OCI-LY1 (cell line): ENCODE measurements around the gene RAD21L1.

Source experiments
- H2AFZ ChIP-seq: fragments of 200-600 bp; sonication (generic), shearing (Covaris generic); 2 replicates; pipeline ENCODE4 v1.6.0; 2014; ENCODE audit warnings: antibody characterized with exemption, mild to moderate bottlenecking, low read length
- H3F3A ChIP-seq: fragments of 200-600 bp; sonication (generic), shearing (Covaris generic); 2 replicates; pipeline ENCODE4 v1.6.0; 2014; ENCODE audit warnings: mild to moderate bottlenecking, antibody characterized with exemption, low read length, moderate library complexity; ENCODE audit not compliant: insufficient read depth
- H3K27ac ChIP-seq: fragments of 200-600 bp; sonication (generic); 2 replicates; pipeline ENCODE4 v1.5.1; 2014; ENCODE audit warnings: low read length, mixed run types, mild to moderate bottlenecking, low read depth; ENCODE audit not compliant: poor library complexity, severe bottlenecking
- H3K27me3 ChIP-seq: fragments of 200-600 bp; sonication (generic); 2 replicates; pipeline ENCODE4 v1.6.0; 2014; ENCODE audit warnings: antibody characterized with exemption, mild to moderate bottlenecking, low read length, moderate library complexity; ENCODE audit not compliant: insufficient read depth
- H3K36me3 ChIP-seq: fragments of 200-600 bp; sonication (generic); 2 replicates; pipeline ENCODE4 v1.6.1; 2014; ENCODE audit warnings: mild to moderate bottlenecking, antibody characterized with exemption, low read length, moderate library complexity, mixed read lengths; ENCODE audit not compliant: insufficient read depth
- H3K4me1 ChIP-seq: fragments of 200-600 bp; sonication (generic); 2 replicates; pipeline ENCODE4 v1.5.1; 2014; ENCODE audit warnings: mild to moderate bottlenecking, low read length, moderate library complexity; ENCODE audit not compliant: insufficient read depth, severe bottlenecking
- H3K4me2 ChIP-seq: fragments of 200-600 bp; sonication (generic), shearing (Covaris generic); 2 replicates; pipeline ENCODE4 v1.6.1; 2014; ENCODE audit warnings: low read length
- H3K4me3 ChIP-seq: fragments of 200-600 bp; sonication (generic); 2 replicates; pipeline ENCODE4 v1.5.1; 2014; ENCODE audit warnings: low read length, low read depth, mild to moderate bottlenecking, mixed read lengths; ENCODE audit not compliant: poor library complexity, severe bottlenecking
- H3K79me2 ChIP-seq: fragments of 200-600 bp; shearing (Covaris generic); 2 replicates; pipeline ENCODE4 v1.6.1; 2016; ENCODE audit warnings: mixed run types, low read length, mixed read lengths; ENCODE audit not compliant: insufficient read depth
- H3K9ac ChIP-seq: fragments of 200-600 bp; sonication (generic), shearing (Covaris generic); 2 replicates; pipeline ENCODE4 v1.6.1; 2014; ENCODE audit warnings: mild to moderate bottlenecking, low read length, mixed read lengths
- H3K9me2 ChIP-seq: fragments of 200-600 bp; sonication (generic), shearing (Covaris generic); 2 replicates; pipeline ENCODE4 v1.6.1; 2014; ENCODE audit warnings: low read depth, mild to moderate bottlenecking, low read length, mixed read lengths
- H3K9me3 ChIP-seq: fragments of 200-600 bp; shearing (Covaris generic); 2 replicates; pipeline ENCODE4 v1.6.1; 2014; ENCODE audit warnings: low read length, mixed read lengths
- H4K20me1 ChIP-seq: fragments of 200-600 bp; sonication (generic), shearing (Covaris generic); 2 replicates; pipeline ENCODE4 v1.6.0; 2016; ENCODE audit warnings: mild to moderate bottlenecking, low read length; ENCODE audit not compliant: insufficient read depth
- EZH2 ChIP-seq: fragments of 200-600 bp; sonication (generic), shearing (Covaris generic); IDR thresholded peaks from 2 replicates; pipeline ENCODE4 v1.8.0; 2017; ENCODE audit warnings: borderline replicate concordance, mixed run types, mild to moderate bottlenecking, antibody characterized with exemption, low read length, moderate library complexity, mixed read lengths
- TF ChIP-seq, protein P1 (sequence below): fragments of 200-600 bp; sonication (generic), shearing (Covaris generic); IDR thresholded peaks from 2 replicates; pipeline ENCODE4 v1.5.1; 2017; ENCODE audit warnings: mild to moderate bottlenecking, antibody characterized with exemption, low read length, moderate library complexity, mixed read lengths

Gene RAD21L1

DNA sequence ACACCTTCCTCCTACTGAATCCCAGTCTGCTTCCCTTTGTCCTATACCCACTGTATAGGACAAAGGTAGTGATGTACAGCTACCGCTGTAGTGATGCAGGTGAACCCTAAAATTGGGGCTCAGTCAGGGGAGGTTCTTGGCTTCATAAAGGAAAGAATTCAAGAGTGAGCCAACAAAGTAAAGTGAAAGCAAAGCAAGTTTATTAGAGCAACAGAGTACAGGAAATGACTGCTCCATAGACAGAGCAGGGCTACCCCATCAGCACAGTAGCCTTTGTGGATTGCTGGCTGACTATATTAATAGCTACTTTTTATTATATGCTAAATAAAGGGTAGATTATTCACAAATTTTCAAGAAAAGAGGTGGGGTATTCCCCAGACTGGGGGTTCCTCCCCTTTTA lies 25.9 kb upstream of the RAD21L1 start:
- Histone ChIP-seq H3K4me3 (no peak overlapping the region), H3K9me3 (peaks cover 4% of the 10 kb centered on the region; the same call in 1 of the 2 replicates), H3K4me1 (no peaks in the 10 kb centered on the region), H3K36me3 (no peaks in the 10 kb centered on the region), H3K9me2 (no peaks in the 10 kb centered on the region), H3K27me3 (peaks cover 5% of the 10 kb centered on the region; the same call in 1 of the 2 replicates), H3K79me2 (no peaks in the 10 kb centered on the region), H3K27ac (no peak overlapping the region), H3K4me2 (no peak overlapping the region), H2AFZ (no peak overlapping the region), H3F3A (no peaks in the 10 kb centered on the region), H3K9ac (no peak overlapping the region), H4K20me1 (no peaks in the 10 kb centered on the region)
- TF ChIP-seq, protein P1, sequence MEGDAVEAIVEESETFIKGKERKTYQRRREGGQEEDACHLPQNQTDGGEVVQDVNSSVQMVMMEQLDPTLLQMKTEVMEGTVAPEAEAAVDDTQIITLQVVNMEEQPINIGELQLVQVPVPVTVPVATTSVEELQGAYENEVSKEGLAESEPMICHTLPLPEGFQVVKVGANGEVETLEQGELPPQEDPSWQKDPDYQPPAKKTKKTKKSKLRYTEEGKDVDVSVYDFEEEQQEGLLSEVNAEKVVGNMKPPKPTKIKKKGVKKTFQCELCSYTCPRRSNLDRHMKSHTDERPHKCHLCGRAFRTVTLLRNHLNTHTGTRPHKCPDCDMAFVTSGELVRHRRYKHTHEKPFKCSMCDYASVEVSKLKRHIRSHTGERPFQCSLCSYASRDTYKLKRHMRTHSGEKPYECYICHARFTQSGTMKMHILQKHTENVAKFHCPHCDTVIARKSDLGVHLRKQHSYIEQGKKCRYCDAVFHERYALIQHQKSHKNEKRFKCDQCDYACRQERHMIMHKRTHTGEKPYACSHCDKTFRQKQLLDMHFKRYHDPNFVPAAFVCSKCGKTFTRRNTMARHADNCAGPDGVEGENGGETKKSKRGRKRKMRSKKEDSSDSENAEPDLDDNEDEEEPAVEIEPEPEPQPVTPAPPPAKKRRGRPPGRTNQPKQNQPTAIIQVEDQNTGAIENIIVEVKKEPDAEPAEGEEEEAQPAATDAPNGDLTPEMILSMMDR, result no peak
- TF ChIP-seq EZH2, result no peak

DNA sequence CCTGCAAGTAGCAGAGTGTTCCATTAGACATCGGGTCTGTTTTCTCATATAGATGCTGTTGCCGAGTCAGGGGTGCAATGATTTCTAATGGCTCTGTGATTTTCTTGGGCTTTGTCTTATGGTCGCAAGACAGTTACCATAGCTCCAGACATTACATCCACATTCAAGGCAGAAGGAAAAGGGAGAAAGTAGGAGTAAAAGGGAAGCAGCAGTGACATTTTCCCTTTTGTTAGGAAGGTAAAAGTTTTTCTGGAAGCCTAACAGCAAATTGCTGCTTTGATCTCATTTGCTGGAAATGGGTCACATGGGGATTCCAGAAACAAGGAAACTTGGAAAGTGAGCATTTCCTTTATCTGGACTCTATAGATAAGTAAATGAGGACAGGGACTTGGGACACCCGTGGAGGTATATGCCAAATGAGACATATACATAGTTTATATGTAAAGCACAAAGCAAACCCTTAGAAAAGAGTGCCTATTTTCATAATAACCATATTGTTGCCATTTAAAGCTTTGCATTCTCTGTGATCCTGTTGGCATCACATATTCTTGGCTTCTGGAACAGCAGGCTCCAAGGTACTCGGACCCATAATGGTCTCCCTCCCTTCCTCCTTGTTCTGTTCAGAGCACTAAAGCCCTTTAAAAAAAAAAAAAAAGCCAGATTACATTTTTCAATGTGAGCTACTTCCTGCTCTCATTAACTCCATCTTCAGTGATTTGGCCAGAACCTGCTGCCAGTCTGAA lies 22.9 kb upstream of the RAD21L1 start, which contains the start of gene C20orf202:
Gene C20orf202 (plus strand): TSS at position 693 of the 743 bp plus-strand sequence. CDS start 132 bp downstream, outside the sequence.
- TF ChIP-seq, protein P1, result no peak
- TF ChIP-seq EZH2, result no peak
- no peaks in the 10 kb centered on the region for H3K36me3 ChIP-seq
- no peaks in the 10 kb centered on the region for H3K9me3 ChIP-seq
- H3K4me1 ChIP-seq, result no peaks in the 10 kb centered on the region
- no peaks in the 10 kb centered on the region for H3K79me2 ChIP-seq
- H3K9me2 ChIP-seq, result no peaks in the 10 kb centered on the region
- H3K27me3 ChIP-seq, result no peaks in the 10 kb centered on the region; the same call in 1 of the 2 replicates
- no peak within 1 kb of the TSS for H3K27ac ChIP-seq
- no peaks in the 10 kb centered on the region for H3F3A ChIP-seq
- no peak within 1 kb of the TSS for H2AFZ ChIP-seq
- no peaks in the 10 kb centered on the region for H4K20me1 ChIP-seq
- no peak within 1 kb of the TSS for H3K9ac ChIP-seq
- H3K4me2 ChIP-seq, result no peak within 1 kb of the TSS
- no peak within 1 kb of the TSS for H3K4me3 ChIP-seq

DNA sequence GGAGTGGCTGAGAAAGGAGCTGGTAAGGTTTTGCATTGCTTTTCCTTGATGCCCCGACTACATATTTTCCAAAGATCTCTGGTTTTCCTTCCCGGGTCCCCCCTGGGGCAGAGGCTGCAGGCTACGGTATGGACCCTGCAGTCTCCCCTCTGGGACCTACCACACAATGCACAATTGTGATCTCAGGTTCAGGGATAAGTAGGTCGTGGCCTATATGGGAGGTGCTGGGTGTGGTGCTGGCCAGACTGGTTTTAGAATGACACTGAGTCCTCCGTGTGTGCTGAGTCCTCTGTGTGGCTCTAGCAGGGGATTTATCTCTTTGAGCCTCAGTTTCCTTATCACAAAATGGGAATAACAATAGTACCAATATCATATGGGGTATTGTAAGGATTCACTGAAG lies 22.2 kb upstream of the RAD21L1 start:
- Histone ChIP-seq H3K4me2 (no peak overlapping the region), H3K9ac (no peak overlapping the region), H3K4me3 (no peak overlapping the region), H3K79me2 (no peaks in the 10 kb centered on the region), H3K9me2 (no peaks in the 10 kb centered on the region), H4K20me1 (no peaks in the 10 kb centered on the region), H3K36me3 (no peaks in the 10 kb centered on the region), H3F3A (no peaks in the 10 kb centered on the region), H3K27ac (no peak overlapping the region), H3K27me3 (no peaks in the 10 kb centered on the region; the same call in 1 of the 2 replicates), H2AFZ (no peak overlapping the region), H3K9me3 (no peaks in the 10 kb centered on the region), H3K4me1 (no peaks in the 10 kb centered on the region)
- TF ChIP-seq, protein P1, result no peak
- no peak for TF ChIP-seq EZH2
